NCI-H2029 (cell line): ENCODE measurements around the gene SLX4IP.

Experiments used
- DNase-seq: peaks from one replicate; lab custom pipeline; 2025; lab: John Stamatoyannopoulos, UW

The SLX4IP gene

GRCh38 chr20:10521836-10522235 is 86.7 kb downstream of the SLX4IP start:
- DNase-seq, result no peak

- no peak for DNase-seq
These were observed 87.2 kb downstream of the SLX4IP start for GRCh38 chr20:10522328-10522727.

- DNase-seq, result peak; percentile 66
These were observed 88.3 kb downstream of the SLX4IP start for GRCh38 chr20:10523443-10523842.

GRCh38 chr20:10524034-10524476 is 89.0 kb downstream of the SLX4IP start:
- DNase-seq, result peak; percentile 19

- peak; percentile 43 for DNase-seq
These were observed 89.5 kb downstream of the SLX4IP start for GRCh38 chr20:10524643-10525042.

GRCh38 chr20:10527781-10528180 is 92.7 kb downstream of the SLX4IP start:
- DNase-seq, result no peak

DNA sequence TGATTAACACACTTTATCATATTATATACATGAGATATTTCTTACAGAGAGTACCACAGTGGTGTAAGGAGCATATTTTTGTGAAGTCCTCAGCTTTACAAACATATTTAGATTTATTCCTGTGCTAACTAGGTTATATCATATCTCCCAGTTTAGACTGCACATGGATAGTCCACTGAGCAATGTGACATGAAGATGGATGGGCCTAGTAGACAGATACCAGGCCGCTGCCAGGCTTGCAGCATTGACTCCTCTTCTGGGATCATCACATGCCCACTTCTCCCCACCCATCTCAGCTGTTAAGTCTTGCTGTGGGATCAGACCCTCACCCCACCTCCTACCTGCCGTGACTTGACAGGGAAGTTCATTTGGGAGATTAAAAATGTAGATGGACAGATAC is 95.8 kb downstream of the SLX4IP start:
- DNase-seq, result no peak

DNA sequence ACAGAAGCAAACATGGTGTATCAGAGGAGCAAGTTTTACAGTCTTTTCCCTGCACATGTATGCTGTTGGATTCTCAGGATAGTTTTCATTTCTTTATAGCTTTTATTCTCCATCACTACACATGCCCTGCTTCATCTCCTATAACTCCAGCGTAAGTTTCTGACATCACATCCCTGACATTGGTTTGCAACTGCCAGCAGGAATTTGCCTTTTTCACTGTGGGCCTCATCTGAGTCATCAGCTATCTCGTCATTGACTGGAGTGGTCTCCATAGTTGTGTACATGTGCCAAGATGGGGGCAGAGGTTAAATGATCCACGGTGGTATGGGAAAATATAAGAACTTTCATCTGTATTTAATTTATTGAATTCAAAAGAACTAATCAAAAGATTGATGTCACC is 96.7 kb downstream of the SLX4IP start:
- DNase-seq, result no peak

GRCh38 chr20:10532361-10532760 is 97.3 kb downstream of the SLX4IP start:
- DNase-seq, result no peak

DNA sequence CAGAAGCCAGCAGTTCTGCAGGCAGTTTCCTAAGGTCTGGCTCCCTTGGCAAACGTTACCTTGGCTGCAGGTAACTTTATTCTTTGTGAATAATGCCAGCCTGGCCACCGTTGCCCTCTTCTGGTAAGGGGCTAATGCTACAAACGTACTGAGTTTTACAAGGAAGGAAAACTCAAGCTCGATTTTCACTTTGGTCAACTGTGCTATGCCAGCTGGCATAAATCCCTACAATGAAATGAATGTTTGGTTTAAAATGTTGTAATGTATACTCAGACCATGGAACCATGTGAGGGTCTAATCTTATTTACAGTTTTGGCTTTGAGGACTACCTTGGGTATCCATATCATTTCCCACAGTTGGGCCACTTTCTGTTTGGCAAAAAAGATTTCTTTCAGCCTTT is 101.4 kb downstream of the SLX4IP start:
- peak; percentile 55 for DNase-seq

- DNase-seq, result no peak
These were observed 102.9 kb downstream of the SLX4IP start for GRCh38 chr20:10537850-10538480.

GRCh38 chr20:10538768-10539167 is 103.7 kb downstream of the SLX4IP start:
- DNase-seq, result no peak

GRCh38 chr20:10539818-10540553 is 104.9 kb downstream of the SLX4IP start:
- DNase-seq, result no peak

DNA sequence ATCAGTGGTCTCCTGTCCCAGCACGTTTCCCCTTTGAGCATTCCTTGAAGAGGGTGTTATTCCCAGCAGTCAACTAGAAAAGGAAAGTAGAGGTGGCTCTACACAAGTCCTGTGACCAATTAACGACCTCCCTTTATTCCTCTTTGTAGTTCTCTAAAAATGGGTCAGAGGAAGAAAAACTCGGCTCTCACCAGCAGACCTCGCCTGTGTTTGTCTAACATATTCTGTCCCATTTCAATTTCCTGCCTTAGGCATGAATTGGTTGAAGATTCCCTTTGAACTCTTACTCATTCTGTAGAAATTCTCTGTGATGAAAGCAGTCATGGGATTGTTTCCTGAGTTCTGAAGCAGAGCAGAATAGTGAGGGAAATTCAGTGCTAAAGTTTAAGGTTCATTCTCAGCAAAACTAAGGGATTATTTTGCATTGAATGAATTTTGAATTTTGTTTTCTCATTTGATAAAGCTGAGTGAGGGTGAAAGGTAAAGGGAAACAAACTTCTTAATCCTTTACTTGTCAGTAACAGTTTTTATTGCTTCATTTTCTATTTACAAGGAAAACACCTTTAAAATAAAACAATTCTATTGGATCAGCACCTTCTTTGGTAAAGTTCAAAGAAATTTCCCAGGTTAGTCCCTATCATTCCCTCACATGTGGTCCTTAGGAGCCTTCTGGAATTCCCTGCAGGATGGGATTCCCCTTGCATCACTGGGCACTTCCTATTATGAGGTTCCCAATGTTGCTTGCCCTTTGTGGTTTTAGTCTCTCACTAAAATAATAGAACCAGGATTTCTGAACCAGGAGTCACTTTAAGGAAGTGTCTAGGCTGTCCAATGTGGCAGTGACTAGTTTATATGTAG is 105.8 kb downstream of the SLX4IP start:
- DNase-seq, result no peak

- DNase-seq, result peak; percentile 57
These were observed 106.7 kb downstream of the SLX4IP start for GRCh38 chr20:10541668-10542411.

GRCh38 chr20:10542442-10542841 is 107.3 kb downstream of the SLX4IP start:
- DNase-seq, result no peak

GRCh38 chr20:10543480-10543879 is 108.4 kb downstream of the SLX4IP start:
- no peak for DNase-seq

DNA sequence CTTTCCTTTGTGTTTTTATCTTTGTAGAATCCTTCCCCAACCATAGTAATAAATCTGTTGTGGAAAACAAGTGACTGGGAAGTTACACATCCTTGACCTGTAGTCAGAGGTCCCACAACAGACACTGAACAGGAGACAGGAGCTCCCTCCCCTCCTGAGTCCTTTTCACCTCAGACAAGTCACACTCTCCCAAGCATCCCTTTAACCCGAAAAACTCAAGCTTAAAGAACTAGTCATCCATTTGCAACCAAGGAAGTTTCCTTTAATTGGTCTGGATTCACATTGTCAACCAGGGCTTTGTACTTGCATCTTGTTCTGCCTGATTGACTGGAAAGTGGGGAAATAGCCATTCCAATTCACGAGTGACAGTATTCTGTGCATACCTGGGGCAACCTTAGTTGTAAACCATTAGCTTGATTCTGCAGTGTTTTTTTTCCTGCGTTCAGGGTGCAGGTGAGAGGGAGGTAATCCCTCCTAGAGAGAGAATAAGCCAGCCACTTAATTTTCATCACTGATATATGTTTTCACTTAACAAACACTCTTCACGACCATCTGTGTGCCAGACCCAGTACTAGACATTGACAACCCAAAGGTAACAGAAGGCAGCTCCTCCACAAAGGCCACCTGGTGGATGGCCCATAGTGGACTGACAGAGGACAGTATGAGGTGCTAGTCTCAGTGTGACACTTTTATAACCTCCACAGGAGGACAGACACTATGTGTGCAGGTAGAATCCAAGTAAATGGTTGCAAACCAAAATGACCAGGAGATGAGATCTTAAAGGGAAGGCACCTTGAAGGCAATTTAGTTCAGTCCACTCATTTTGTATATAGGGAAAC is 112.4 kb downstream of the SLX4IP start:
- no peak for DNase-seq

- no peak for DNase-seq
These were observed 114.4 kb downstream of the SLX4IP start for GRCh38 chr20:10549511-10549910.

DNA sequence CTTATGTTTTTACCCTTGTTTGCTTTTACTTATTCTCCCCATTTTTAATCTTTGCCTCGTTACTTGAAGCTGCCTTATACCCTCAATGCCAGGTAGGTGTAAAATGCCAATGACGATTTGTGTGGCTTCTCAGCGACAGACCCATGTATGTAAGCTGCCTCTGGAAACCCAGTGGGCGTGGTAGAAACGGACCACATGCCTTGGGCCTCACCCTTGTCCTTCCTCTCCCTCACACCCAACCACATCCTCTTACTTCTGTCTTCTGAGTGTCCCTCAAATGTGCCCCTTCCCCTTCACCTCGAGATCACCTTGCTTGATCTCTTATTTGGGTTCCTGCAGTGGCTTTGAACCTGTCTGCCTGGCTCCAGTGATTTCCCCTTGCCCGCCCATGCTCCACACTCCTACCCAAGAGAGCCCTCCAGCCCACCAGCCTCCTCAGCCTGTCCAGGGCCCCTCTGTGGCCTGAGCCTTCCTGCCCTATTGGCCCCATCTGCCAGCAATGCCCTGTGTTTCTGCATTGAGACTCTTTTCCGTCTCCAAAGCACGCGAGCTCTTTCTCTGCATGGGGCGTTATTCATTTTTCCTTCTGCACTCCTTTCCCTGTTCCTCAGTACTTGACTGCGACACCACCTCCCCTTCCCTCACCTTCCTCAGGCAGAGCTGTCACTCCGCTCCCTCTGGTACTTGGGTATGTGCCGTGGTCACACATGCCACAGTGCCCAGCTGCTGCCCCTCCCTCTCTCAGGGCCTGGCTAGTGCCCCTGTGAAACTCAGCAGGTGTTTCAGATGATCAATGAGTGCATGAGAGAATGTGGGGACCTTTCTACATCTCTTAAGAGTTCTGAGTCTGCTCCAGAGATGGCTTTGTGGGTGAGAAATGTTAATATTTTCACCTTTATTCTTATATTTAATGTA is 115.4 kb downstream of the SLX4IP start:
- DNase-seq, result no peak
